NCI-H2171 treated with DMSO at 0.1 percent for 48 hours (cell line): ENCODE results near the gene OR2V2.

Experiments
- DNase-seq: peaks from one replicate; lab custom pipeline; 2025; lab: John Stamatoyannopoulos, UW

The OR2V2 gene

DNA sequence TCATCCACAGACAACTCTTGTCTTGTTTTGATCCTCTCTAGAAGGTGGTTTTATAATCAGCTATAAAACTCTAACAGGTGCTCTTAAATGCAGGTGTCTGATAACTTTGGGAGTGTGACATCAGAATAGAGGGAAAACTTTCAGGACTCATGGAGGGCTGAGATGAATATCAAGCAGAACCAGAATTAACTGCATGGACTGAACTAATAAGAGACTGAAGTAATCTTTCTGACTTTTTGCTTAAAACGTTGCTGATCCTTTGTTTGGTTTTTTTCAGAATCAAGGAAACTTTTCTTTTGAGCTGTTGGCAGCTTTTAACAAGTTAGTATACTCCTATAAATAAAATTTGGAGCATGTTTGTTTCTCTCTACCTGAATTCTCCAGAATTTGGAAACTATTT is 2.3 kb upstream of the OR2V2 start:
- no peak for DNase-seq

DNA sequence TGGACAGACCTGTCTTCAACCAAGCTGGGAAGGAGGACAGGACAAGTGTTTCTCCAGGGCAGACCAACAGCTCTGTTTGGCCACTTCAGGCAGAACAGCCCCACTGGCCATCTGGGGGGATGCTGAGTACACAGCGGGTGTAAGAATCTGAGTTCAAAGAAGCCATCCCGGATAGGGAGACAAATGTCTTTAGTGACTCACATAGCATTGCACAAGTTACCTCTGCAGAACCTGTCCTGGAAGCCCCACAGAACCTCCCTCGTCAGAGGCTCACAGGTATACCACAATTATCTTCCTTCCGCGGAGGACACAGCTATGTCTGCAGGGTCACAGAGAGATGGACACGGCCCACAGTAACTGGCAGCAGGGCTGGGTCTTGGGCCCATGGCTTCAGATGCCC is 2.0 kb downstream of the OR2V2 start:
- no peak for DNase-seq

DNA sequence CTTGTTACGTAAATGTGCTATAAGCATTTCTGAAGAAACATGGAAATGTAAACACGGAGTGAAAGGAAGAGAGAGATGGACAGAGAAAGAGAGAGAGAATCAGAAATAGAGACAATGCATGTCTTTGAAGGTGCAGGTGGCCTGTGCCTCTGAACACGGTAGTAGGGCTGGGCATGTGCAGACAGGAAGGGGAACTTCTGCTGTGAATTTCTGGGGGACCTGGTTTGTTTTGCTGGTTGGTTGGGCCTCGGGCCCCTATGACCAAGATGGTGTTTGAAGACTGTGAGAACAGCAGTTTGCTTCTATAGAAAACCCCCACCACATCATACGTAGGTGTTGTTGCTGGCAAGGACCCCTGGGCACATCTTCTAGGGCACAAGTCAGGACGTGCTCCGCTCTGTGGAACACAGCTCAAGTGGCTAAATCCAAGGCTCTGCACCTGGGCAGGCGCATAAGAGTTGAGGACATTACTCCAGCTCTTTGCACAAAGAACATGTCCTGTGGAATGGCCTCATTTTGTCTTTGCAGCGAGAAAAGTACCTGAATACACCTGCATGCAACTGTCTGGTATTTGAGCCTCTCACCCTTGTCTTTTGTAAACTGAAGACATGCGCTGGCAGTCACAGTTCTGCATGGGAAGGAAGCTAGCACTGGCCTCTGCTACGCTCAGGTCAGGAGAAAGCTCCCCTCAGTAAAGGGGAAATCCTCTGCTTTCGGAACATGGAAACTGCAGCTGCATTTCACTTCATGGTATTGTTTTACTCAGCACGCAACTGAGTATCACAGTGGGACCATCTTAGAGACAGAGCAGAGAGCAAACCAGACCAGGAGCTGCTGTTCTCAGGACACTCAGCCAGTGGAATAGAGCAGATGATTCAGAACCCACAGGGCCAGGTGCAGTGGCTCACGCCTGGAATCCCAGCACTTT is 2.7 kb downstream of the OR2V2 start:
- no peak for DNase-seq

DNA sequence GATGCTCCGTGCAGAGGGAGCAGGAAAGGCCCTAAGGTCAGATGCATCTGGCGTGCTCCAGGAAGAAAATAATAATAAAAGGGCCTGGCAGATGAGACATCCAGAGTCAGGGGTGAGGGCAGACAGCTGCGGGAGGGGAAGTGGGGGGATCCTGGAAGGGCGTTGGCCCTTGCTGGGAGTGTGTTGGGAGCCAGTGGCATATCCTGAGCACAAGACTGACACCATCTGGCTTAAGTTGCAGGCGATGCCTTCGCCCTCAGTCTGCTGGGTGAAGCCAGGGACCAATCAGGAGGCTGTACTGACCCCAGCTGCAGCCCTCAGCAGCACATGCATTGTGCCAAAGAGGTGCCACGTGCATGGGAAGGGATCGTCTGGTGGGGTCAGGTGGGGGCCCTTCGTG is 3.8 kb downstream of the OR2V2 start:
- no peak for DNase-seq

DNA sequence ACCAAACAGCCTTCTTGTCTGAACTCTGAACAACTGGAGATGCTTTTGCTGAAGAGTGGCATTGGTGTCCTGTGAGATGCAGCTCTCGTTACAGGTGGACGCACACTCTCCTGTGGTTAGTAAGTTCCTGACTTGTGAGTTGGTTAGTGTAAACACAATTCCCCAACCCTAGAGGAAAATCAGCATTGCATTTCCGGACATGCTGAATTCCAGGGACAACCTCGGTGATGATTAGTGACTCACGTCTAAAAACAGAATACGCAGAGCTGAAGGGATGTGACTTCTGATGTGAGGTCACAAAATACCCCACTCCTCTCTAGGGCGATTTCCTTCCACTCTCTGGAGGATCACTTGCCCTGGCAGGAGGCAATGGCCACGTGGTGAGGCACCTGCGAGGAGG is 5.0 kb downstream of the OR2V2 start:
- no peak for DNase-seq

DNA sequence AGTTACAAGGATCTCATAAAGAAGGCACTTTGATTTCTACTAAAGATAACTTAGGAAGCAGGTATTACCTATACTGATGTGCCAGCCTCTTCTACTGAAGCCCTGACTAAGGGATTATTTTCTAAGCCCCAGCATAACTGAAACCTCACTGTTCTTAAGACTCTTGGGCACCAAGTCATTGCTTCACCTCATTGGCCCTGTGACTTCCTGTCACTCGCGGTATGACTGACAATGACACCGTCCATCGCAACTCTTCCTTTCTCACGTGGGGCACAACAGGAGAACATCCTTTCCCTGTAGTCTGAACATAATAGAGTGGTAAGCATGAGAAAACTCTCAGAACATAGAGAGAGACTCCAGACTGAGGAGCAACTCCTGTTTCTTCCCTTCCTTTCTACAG is 6.4 kb downstream of the OR2V2 start:
- no peak for DNase-seq

DNA sequence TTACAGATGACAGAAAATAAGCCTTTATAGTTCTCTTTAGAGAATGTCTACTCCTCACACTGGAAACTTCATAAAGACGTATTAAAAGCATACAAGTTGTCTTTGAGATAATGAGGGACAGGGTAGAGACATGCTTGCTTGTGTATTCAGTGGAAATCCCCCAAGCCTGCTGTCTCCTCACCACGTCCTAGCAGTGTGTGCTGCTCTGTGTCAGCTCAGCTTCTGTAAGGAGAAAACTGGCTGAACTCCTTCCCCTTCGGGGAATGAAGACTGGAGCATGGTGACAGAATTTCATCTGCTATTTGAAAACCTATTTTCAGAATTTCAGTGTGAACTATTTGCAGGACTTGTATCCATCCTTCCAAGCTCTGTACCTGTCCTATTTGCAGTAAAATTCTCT is 9.4 kb downstream of the OR2V2 start:
- no peak for DNase-seq

DNA sequence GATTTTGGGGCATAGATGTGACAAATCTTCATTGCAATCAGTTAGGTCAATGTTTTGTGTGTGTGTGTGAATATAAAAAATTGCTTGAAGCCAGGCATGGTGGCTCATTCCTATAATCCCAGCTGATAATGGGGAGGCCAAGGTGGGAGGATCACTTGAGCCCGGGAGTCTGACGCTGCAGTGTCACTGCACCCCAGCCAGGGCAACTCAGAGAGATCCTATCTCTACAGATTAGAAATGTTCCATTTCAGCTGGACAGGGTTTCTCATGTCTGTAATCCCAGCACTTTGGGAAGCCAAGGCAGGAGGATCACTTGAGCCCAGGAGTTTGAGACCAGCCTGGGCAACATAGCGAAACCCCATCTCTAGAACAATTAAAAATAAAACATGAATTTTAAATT is 11.5 kb downstream of the OR2V2 start:
- no peak for DNase-seq

DNA sequence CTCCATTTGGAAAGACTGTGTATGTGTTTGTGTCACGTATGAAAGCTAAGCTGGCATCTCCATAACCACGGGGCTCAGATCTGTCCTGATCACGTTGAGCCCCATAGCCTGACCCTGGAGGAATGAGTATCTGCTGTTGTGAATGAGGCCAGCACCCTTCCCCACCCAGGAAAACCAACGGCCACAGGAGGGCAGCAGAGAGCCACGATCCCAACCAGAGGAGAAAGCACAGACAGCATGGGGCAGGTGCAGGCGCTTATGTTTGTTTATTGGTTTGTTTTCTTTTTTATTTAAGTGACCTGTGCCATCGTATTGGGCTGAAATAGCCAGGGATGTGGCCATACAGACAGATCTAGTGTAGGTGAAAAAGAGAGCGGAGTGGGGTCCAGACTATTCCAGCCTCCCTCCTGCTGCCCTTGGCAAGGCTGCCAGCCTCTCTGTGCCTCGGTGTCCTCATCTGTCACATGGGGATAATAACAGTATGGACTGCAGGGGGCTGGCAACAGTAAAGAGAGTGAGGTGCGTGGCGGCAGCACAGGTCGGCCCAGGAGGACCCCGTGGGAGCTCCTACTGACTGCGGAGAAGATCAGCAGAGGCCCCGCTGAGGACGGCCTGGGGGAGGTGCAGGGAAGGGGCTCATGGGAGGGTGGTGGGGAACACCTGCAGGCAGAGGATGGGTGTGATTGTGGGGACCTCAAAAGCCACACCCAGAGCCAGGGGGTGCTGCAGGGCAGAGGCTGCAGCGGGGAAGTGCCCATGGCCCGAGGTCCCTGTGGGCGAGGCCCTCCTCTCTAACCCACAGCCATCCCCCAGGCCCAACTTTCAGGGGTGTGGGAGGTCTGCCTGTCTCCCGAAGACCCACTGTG is 12.1 kb downstream of the OR2V2 start:
- DNase-seq, result peak; percentile 59

DNA sequence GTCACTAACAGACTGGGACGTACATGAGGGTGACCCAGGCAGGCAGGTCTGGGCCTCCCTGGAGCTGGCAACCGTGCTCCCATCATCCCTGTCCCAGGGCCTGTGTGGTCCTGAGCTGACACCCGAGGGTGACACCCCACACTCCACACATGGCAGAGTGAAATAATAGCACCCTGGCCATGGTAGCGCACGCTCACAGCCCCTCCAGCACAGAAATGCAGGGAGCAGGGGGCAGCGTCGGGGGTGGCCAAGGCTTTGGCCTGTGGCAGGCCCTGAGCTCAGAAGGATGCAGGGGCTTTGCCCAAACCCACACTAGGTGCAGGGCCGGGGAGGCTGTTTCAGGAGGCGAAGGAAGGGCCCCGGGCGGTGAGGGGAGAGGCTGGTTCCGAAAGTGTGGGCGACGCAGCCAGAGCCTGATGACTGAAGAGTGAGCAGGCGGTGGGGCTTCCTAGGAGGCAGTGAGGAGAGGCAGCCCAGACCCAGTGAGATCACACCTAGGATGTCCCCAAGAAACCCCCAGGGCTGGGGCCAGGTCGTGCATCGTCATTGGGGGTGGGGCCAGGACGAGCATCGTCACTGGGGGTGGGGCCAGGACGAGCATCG is 12.9 kb downstream of the OR2V2 start:
- peak; percentile 15 for DNase-seq

DNA sequence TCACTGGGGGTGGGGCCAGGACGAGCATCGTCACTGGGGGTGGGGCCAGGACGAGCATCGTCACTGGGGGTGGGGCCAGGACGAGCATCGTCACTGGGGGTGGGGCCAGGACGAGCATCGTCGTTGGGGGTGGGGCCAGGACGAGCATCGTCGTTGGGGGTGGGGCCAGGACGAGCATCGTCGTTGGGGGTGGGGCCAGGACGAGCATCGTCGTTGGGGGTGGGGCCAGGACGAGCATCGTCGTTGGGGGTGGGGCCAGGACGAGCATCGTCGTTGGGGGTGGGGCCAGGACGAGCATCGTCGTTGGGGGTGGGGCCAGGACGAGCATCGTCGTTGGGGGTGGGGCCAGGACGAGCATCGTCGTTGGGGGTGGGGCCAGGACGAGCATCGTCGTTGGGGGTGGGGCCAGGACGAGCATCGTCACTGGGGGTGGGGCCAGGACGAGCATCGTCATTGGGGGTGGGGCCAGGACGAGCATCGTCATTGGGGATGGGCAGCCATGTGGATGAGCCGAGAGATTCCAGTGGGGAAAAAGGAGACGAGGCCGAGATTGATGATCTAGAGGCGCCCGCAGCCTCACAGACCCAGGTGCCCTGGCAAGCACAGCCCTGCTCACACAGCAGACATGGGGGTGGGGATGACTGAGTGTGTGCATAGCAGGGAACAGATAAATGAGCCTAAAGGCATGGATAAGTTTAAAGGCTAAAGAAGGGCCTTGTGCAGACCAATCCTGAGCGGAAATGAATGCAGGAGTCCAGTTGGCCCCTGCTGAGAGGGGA is 13.6 kb downstream of the OR2V2 start:
- DNase-seq, result peak; percentile 29

DNA sequence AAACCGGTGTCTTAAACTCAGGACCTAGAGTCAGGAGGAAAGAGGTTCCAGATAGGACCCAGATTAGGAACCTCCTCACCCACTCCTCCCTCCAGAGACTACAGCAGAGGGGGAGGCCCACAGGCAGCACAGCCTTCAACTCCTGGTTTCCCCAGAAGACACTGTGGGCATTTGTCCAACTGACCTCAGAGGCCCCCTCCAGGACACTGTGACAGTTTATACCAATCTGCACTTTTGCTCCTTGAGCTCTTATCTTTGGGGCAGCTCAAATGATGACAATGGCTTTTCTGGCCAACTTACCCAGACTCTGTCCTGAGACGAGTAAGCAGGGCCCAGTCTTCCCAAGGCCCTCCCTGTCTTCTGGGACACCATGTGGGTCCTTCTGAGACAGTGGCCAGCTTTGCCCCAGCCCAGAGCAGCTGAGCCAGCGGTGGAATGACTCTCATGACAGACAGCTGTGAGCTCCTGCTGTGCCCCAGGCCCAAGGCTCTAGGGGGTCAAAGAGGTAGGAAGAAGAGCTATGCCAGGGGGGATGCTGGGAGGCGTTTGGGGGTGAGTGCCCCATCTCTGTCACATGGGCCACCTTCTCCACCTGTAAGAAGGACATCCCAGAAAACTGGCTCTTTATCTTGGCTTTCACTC is 14.3 kb downstream of the OR2V2 start:
- DNase-seq, result no peak

DNA sequence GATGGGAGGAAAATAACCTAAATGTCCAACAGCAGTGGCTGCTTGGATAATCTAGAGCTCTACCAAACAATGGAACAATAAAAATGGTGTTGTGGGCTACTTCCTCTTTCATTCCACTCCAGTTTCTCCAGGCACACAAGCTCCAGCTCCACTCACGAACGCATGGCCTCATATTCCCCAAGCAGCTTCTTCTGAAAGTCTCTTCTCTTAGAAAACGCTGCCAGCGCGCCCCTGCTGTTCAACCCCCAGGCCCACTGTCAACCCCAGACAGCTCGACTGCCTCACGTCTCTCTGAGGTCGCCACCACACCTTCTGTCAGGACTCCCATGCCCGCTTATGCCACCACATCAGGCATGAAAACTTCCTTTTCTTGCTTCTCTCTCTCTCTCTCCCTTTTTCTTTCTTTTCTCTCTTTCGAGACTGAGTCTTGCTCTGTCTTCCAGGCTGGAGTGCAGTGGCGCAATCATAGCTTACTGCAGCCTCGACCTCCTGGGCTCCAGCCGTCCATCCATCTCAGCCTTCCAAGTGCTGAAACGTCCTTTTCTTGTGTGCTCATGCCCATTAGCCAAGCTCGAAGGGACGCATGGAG is 16.2 kb downstream of the OR2V2 start:
- no peak for DNase-seq

DNA sequence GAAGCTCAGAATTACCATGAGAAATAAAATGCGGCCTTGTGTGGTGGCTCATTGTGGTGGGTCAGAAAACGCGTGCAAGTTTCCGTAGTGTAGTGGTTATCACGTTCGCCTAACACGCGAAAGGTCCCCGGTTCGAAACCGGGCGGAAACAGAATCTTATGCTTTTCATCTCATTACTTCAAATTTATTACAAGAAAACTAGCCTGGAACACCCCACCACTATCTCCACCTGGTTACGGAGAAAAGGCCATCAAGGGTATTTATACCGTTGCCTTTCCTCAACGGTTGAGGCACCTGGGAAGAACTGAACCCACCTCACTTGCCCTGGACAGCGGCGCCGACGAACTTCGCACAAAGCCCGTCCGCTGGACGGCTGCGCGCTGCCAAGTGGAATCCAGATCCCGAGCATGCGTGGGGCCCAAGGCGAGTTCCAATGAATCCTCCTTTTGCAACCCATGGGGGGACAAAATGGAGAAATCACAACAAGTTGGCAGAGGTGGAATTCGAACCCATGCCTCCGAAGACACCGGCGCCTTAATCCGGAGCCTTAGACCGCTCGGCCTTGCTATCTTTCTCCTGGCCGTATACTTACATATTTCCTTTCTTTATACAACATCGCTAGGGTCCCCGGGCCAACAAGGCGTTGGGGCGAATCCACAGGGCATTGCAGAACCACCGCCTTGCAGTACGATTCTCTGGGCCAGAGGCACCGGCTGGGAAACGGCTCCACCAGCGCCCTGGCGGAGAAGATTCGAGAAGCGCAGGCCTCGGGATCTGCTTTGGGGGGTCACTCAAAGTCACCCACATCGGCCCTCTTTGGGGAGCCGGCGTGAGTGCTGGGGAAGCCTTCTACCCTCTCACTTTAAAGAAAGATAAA is 16.9 kb downstream of the OR2V2 start:
- no peak for DNase-seq

DNA sequence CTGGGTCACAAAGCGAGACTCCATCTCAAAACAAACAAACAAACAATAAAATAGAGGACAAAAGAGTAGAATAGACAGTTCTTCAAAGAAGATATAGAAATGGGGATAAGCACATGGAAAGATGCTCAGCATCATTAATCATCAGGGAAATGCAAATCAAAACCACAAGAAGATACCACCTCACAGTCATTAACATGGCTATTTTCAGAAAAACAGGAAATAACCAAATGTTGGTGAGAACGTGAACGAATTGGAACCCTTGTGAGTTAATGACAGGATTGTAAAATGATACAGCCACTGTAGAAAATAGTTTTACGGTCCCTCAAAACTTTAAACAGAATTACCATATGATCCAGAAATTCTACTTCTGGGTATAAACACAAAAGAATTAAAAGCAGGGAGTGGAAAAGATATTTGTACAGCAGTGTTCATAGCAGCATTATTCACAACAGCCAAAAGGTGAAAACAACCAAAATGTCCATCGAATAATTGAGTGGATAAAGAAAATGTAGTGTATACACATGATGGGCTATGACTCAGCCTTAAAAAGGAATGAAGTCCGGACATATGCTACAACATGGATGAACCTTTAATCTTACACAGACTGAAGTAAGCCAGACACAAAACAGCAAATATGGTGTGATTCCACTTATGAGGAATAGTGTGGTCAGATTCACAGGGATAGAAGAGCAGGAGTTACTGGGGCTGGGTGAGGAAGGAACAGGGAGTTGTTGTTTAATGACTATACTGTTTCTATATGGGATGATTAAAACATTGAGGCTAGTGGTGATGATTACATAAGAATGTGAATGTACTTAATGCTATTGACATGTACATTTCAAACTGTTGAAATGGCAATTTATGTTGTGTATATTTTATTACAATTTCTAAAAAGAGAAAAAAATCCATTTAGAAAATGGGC is 19.7 kb downstream of the OR2V2 start:
- no peak for DNase-seq

DNA sequence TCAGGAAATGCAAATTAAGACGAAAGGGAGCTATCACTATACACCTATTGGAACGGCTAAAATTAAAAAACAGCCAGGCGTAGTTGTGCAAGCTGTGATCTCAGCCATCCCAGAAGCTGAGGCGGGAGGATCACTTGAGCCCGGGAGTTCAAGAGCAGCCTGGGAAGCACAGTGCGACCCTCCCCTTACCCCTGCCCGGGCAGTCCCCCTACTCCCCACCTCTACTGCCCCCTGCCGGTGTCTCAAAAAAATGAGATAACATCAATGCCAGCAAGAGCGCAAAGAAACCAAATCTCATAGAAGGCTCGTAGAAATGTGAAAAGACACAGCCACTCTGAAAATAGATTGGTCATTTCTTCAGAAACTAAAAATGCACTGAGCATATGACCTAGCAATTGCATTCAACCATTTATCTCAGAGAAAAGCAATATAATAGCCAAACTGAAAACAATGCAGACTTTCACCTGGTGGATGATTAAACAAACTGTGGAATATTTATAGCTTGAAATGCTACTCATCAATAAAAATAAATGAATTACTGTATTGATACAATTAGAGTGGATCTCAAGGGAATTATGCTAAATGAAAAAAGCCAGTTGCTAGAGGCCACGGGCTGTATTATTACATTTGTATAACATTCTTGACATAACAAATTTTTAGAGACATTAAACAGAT is 20.6 kb downstream of the OR2V2 start:
- peak; percentile 2 for DNase-seq

DNA sequence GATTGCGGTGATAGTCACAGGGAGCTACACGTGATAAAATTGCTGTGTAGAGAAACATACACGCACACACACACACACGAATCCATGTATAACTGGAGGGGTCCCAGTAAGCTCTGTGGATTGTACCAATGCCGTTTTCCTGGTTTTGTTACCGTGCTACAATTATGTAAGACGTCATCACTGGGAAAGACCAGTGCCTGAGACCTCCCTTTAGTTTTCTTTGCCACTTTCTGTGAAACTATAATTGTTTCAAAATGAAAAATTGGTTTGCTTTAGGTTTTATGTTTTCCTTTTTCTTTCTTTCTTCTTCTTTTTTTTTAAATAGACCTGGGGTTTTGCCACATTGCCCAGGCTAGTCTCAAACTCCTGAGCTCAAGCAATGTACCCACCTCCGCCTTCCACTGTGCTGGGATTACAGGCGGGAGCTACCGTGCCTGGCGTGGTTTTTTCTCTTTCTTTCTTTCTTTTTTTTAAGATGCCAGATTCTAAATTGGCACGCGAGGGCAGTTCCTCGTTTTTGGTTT is 21.3 kb downstream of the OR2V2 start:
- DNase-seq, result no peak
